ENCODE results near the gene COL1A1. TPM values are rescaled to one million over a fixed set of nuclear protein-coding genes. Genes with fewer than 3 reads are reported as not detected.

COL1A1 gene
- total RNA-seq, 2 donors from 2014 or later: 11.2 to 62.3 TPM

- Histone ChIP-seq H3K4me3 (no peak overlapping the region), H3K4me1 (peaks cover 8% of the 10 kb centered on the region)
- intact Hi-C loops (cut with DNase I): no loop called here
Observed at GRCh38 chr17:50170662-50171370, 30.6 kb downstream of the COL1A1 start.

DNA sequence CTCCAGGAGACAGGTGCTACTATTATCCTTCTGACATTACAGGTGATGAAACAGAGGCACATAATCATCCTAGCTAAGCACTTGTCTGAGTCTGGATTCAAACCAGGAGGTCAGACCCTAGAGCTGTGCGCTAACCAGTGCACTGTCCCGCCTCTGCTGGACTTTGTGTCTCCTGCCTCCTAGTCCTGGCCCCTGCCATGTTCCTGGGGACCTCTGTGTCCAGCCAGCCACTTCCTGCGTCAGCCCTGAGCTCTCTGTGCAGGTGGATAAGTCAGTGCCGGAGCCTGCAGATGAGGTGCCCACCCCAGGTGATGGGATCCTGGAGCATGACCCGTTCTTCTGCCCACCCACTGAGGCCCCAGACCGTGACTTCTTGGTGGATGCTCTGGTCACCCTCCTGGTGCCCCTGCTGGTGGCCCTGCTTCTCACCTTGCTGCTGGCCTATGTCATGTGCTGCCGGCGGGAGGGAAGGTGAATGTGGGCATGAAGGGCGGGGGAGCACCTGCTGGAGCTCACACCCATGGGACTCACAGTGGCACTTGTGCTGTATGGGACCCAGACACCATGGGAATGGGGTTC is 31.5 kb downstream of the COL1A1 start:
- intact Hi-C loops (cut with DNase I): no loop called here
- Histone ChIP-seq H3K4me3 (no peak overlapping the region), H3K36me3 (replicated peaks in 1 of 2; ENCODE audit: insufficient read depth in 1 of 2, low read depth in 2 of 2) (no peaks in the 10 kb centered on the region), H3K4me1 (no peaks in the 10 kb centered on the region), H3K9me3 (no peaks in the 10 kb centered on the region), H3K27ac (no peak overlapping the region), H3K27me3 (no peaks in the 10 kb centered on the region)
- DNase-seq (no peak), ATAC-seq (no peak)
- WGBS, 2 donors: 67 to 68% methylated on average over 2 to 8 of the region's 9 CpGs
- TF ChIP-seq POLR2A (IDR thresholded peaks at IDR 0.05): no peak
- TF ChIP-seq, protein P1, sequence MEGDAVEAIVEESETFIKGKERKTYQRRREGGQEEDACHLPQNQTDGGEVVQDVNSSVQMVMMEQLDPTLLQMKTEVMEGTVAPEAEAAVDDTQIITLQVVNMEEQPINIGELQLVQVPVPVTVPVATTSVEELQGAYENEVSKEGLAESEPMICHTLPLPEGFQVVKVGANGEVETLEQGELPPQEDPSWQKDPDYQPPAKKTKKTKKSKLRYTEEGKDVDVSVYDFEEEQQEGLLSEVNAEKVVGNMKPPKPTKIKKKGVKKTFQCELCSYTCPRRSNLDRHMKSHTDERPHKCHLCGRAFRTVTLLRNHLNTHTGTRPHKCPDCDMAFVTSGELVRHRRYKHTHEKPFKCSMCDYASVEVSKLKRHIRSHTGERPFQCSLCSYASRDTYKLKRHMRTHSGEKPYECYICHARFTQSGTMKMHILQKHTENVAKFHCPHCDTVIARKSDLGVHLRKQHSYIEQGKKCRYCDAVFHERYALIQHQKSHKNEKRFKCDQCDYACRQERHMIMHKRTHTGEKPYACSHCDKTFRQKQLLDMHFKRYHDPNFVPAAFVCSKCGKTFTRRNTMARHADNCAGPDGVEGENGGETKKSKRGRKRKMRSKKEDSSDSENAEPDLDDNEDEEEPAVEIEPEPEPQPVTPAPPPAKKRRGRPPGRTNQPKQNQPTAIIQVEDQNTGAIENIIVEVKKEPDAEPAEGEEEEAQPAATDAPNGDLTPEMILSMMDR (IDR thresholded peaks at IDR 0.05): no peak

More at GRCh38 chr17:50170662-50171370, 30.6 kb downstream of the COL1A1 start:
- 78 to 79% methylated on average over 10 of the region's 10 CpGs for WGBS, 2 donors
- DNase-seq (no peak), ATAC-seq (no peak)
- Histone ChIP-seq H3K9me3 (no peaks in the 10 kb centered on the region), H3K36me3 (replicated peaks in 1 of 2; ENCODE audit: insufficient read depth in 1 of 2, low read depth in 2 of 2) (no peaks in the 10 kb centered on the region), H3K27me3 (no peaks in the 10 kb centered on the region), H3K27ac (no peak overlapping the region)
- TF ChIP-seq, protein P1 (IDR thresholded peaks at IDR 0.05): no peak
- TF ChIP-seq POLR2A (IDR thresholded peaks at IDR 0.05): no peak

GRCh38 chr17:50169121-50169764 is 32.2 kb downstream of the COL1A1 start:
- H3K4me1 ChIP-seq: no peaks in the 10 kb centered on the region
- ATAC-seq (peak; percentile 66), DNase-seq (peak in 3 of 4 donors; percentile 40 to 57 (median 46))
- no peaks in the 10 kb centered on the region for H3K36me3 ChIP-seq (replicated peaks in 1 of 2; ENCODE audit: insufficient read depth in 1 of 2, low read depth in 2 of 2)
- 19 to 22% methylated on average over 13 to 14 of the region's 14 CpGs for WGBS, 2 donors
- intact Hi-C loops (cut with DNase I): no loop called here
- no peaks in the 10 kb centered on the region for H3K9me3 ChIP-seq
- H3K27ac ChIP-seq: no peak overlapping the region
- no peaks in the 10 kb centered on the region for H3K27me3 ChIP-seq
- no peak for TF ChIP-seq POLR2A (IDR thresholded peaks at IDR 0.05)
- TF ChIP-seq, protein P1 (IDR thresholded peaks at IDR 0.05): peak; percentile 43 to 99 (median 68)
- H3K4me3 ChIP-seq: no peak overlapping the region

GRCh38 chr17:50168319-50168718 is 33.1 kb downstream of the COL1A1 start:
- H3K9me3 ChIP-seq: no peaks in the 10 kb centered on the region
- TF ChIP-seq, protein P1 (IDR thresholded peaks at IDR 0.05): no peak
- no peak for TF ChIP-seq POLR2A (IDR thresholded peaks at IDR 0.05)
- no peaks in the 10 kb centered on the region for H3K36me3 ChIP-seq (replicated peaks in 1 of 2; ENCODE audit: insufficient read depth in 1 of 2, low read depth in 2 of 2)
- ATAC-seq (no peak), DNase-seq (no peak)
- intact Hi-C loops (cut with DNase I): no loop called here
- H3K4me1 ChIP-seq: no peaks in the 10 kb centered on the region
- H3K27me3 ChIP-seq: no peaks in the 10 kb centered on the region
- H3K27ac ChIP-seq: no peak overlapping the region
- WGBS, 2 donors: 49 to 52% methylated on average over 9 to 13 of the region's 13 CpGs
- H3K4me3 ChIP-seq: no peak overlapping the region

Measured in body of pancreas (tissue), 4 donors.